ENCODE results near the gene CEACAM7.

DNA sequence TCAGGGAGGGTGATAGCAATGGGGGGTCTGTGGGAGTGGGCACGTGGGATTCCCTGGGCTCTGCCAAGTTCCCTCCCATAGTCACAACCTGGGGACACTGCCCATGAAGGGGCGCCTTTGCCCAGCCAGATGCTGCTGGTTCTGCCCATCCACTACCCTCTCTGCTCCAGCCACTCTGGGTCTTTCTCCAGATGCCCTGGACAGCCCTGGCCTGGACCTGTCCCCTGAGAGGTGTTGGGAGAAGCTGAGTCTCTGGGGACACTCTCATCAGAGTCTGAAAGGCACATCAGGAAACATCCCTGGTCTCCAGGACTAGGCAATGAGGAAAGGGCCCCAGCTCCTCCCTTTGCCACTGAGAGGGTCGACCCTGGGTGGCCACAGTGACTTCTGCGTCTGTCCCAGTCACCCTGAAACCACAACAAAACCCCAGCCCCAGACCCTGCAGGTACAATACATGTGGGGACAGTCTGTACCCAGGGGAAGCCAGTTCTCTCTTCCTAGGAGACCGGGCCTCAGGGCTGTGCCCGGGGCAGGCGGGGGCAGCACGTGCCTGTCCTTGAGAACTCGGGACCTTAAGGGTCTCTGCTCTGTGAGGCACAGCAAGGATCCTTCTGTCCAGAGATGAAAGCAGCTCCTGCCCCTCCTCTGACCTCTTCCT lies 9.3 kb upstream of the CEACAM7 start:
- TF ChIP-seq ZNF184 (tag by site-specific recombination; IDR thresholded peaks at IDR 0.05): no peak
- TF ChIP-seq ZBTB8A (tag by site-specific recombination; IDR thresholded peaks at IDR 0.05): no peak
- no peak for TF ChIP-seq ZNF146 (tag by site-specific recombination; IDR thresholded peaks at IDR 0.05)
- TF ChIP-seq, protein P1, sequence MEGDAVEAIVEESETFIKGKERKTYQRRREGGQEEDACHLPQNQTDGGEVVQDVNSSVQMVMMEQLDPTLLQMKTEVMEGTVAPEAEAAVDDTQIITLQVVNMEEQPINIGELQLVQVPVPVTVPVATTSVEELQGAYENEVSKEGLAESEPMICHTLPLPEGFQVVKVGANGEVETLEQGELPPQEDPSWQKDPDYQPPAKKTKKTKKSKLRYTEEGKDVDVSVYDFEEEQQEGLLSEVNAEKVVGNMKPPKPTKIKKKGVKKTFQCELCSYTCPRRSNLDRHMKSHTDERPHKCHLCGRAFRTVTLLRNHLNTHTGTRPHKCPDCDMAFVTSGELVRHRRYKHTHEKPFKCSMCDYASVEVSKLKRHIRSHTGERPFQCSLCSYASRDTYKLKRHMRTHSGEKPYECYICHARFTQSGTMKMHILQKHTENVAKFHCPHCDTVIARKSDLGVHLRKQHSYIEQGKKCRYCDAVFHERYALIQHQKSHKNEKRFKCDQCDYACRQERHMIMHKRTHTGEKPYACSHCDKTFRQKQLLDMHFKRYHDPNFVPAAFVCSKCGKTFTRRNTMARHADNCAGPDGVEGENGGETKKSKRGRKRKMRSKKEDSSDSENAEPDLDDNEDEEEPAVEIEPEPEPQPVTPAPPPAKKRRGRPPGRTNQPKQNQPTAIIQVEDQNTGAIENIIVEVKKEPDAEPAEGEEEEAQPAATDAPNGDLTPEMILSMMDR (tag by site-specific recombination; IDR thresholded peaks at IDR 0.05): no peak
- TF ChIP-seq, protein P2, sequence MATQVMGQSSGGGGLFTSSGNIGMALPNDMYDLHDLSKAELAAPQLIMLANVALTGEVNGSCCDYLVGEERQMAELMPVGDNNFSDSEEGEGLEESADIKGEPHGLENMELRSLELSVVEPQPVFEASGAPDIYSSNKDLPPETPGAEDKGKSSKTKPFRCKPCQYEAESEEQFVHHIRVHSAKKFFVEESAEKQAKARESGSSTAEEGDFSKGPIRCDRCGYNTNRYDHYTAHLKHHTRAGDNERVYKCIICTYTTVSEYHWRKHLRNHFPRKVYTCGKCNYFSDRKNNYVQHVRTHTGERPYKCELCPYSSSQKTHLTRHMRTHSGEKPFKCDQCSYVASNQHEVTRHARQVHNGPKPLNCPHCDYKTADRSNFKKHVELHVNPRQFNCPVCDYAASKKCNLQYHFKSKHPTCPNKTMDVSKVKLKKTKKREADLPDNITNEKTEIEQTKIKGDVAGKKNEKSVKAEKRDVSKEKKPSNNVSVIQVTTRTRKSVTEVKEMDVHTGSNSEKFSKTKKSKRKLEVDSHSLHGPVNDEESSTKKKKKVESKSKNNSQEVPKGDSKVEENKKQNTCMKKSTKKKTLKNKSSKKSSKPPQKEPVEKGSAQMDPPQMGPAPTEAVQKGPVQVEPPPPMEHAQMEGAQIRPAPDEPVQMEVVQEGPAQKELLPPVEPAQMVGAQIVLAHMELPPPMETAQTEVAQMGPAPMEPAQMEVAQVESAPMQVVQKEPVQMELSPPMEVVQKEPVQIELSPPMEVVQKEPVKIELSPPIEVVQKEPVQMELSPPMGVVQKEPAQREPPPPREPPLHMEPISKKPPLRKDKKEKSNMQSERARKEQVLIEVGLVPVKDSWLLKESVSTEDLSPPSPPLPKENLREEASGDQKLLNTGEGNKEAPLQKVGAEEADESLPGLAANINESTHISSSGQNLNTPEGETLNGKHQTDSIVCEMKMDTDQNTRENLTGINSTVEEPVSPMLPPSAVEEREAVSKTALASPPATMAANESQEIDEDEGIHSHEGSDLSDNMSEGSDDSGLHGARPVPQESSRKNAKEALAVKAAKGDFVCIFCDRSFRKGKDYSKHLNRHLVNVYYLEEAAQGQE (tag by site-specific recombination; IDR thresholded peaks at IDR 0.05): no peak
- TF ChIP-seq ZNF169 (tag by site-specific recombination; IDR thresholded peaks at IDR 0.05): no peak
- no peak for TF ChIP-seq YY1 (tag by site-specific recombination; IDR thresholded peaks at IDR 0.05)
- TF ChIP-seq ZBTB7A (tag by site-specific recombination; IDR thresholded peaks at IDR 0.05; ENCODE audit: low read depth): no peak
- TF ChIP-seq KLF1 (tag by site-specific recombination; IDR thresholded peaks at IDR 0.05): no peak
- TF ChIP-seq ZBTB1 (tag by site-specific recombination; IDR thresholded peaks at IDR 0.05): no peak
- TF ChIP-seq ZNF792 (tag by site-specific recombination; IDR thresholded peaks at IDR 0.05): no peak
- no peak for TF ChIP-seq ZNF776 (tag by site-specific recombination; IDR thresholded peaks at IDR 0.05; ENCODE audit: borderline replicate concordance)
- TF ChIP-seq, protein P3, sequence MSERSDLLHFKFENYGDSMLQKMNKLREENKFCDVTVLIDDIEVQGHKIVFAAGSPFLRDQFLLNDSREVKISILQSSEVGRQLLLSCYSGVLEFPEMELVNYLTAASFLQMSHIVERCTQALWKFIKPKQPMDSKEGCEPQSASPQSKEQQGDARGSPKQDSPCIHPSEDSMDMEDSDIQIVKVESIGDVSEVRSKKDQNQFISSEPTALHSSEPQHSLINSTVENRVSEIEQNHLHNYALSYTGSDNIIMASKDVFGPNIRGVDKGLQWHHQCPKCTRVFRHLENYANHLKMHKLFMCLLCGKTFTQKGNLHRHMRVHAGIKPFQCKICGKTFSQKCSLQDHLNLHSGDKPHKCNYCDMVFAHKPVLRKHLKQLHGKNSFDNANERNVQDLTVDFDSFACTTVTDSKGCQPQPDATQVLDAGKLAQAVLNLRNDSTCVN (tag by site-specific recombination; optimal IDR thresholded peaks at IDR 0.05): no peak
- no peak for TF ChIP-seq ZNF670 (tag by site-specific recombination; IDR thresholded peaks at IDR 0.05; ENCODE audit: low read depth)
